ENCODE data around the gene ZNF14.

Gene ZNF14

GRCh38 chr19:19662871-19663255, 70.0 kb downstream of the ZNF14 start:
- H3K27me3 ChIP-seq (ENCODE audit: control insufficient read depth in 1 of 2, insufficient read depth in 1 of 2, low read length in 2 of 2), result no peaks in the 10 kb centered on the region
- no peak overlapping the region for H2BK15ac ChIP-seq (ENCODE audit: low read depth, poor library complexity, severe bottlenecking)
- no peaks in the 10 kb centered on the region for H3K9me3 ChIP-seq (ENCODE audit: control insufficient read depth, low read length)
- no peak for DNase-seq
- peak overlapping the region; percentile 85 to 97 for H3K18ac ChIP-seq (ENCODE audit: low read depth in 1 of 2, low read length in 2 of 2)
- no peak overlapping the region for H2BK12ac ChIP-seq (ENCODE audit: low read length in 2 of 2)
- peaks cover 17% of the 10 kb centered on the region for H3K4me1 ChIP-seq (ENCODE audit: control insufficient read depth, insufficient read depth, low read depth, low read length)
- H2AFZ ChIP-seq (ENCODE audit: low read depth, low read length), result peak overlapping the region; percentile 80
- WGBS, result 9% methylated on average over 17 of the region's 17 CpGs
- peaks cover 28 to 30% of the 10 kb centered on the region in 2 experiments for H3K36me3 ChIP-seq (ENCODE audit: control insufficient read depth in 1 of 2, insufficient read depth in 2 of 2, low read depth in 1 of 2, low read length in 2 of 2)
- H3K27ac ChIP-seq (ENCODE audit: low read length, poor library complexity, severe bottlenecking), result no peak overlapping the region
- H2BK120ac ChIP-seq (ENCODE audit: low read depth, low read length), result no peak overlapping the region
- H4K91ac ChIP-seq (ENCODE audit: low read length), result peak overlapping the region; percentile 88
- peaks cover 10% of the 10 kb centered on the region for H3K79me1 ChIP-seq (replicated peaks; ENCODE audit: low read length, poor library complexity, severe bottlenecking)
- peak overlapping the region; percentile 83 to 95 for H3K4ac ChIP-seq (ENCODE audit: low read depth in 1 of 2, low read length in 2 of 2)
- H3K4me3 ChIP-seq (ENCODE audit: insufficient read depth in 1 of 2, low read depth in 1 of 2, low read length in 2 of 2), result peak overlapping the region; percentile 99
- no peak overlapping the region for H2BK5ac ChIP-seq (ENCODE audit: low read depth, low read length, poor library complexity, severe bottlenecking)
- peak overlapping the region; percentile 96 for H3K9ac ChIP-seq (ENCODE audit: low read length)
- H2AK5ac ChIP-seq (ENCODE audit: low read length, severe bottlenecking), result no peak overlapping the region
- H3K4me2 ChIP-seq (ENCODE audit: low read length, poor library complexity, severe bottlenecking), result peak overlapping the region; percentile 85
- H3K14ac ChIP-seq (ENCODE audit: low read length in 2 of 2), result peak overlapping the region in 1 of 2 experiments; percentile 91
- H4K8ac ChIP-seq (ENCODE audit: low read length), result peak overlapping the region; percentile 96
- H3K23ac ChIP-seq (ENCODE audit: low read length in 2 of 2), result peak overlapping the region in 1 of 2 experiments; percentile 99

DNA sequence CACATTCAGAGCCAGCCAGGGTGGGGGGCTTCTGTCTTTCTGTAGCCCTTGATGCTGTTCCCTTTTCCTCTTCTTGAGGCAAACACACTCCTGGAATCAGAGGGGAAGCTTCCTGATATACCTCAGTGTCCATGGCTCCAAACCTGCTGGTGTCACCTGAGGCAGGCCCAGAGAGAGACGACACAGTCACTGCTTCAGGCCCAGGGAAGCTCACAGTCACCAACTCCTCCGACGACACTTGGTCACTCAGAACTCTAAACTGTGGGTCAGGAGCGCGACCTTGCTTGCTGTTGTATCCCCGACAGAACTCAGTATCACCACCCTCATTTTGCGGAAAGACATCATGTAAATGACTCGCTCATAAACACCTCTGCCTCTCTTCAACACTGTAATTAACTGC, 70.6 kb downstream of the ZNF14 start:
- no peak overlapping the region for H3K23ac ChIP-seq (ENCODE audit: low read length in 2 of 2)
- no peak overlapping the region for H2BK12ac ChIP-seq (ENCODE audit: low read length in 2 of 2)
- H3K4ac ChIP-seq (ENCODE audit: low read depth in 1 of 2, low read length in 2 of 2), result no peak overlapping the region
- no peak overlapping the region for H2BK5ac ChIP-seq (ENCODE audit: low read depth, low read length, poor library complexity, severe bottlenecking)
- WGBS, result 85% methylated on average over 8 of the region's 8 CpGs
- peaks cover 33 to 35% of the 10 kb centered on the region in 2 experiments for H3K36me3 ChIP-seq (ENCODE audit: control insufficient read depth in 1 of 2, insufficient read depth in 2 of 2, low read depth in 1 of 2, low read length in 2 of 2)
- no peak overlapping the region for H4K91ac ChIP-seq (ENCODE audit: low read length)
- H4K8ac ChIP-seq (ENCODE audit: low read length), result no peak overlapping the region
- peak overlapping the region; percentile 85 for H3K4me2 ChIP-seq (ENCODE audit: low read length, poor library complexity, severe bottlenecking)
- peaks cover 17% of the 10 kb centered on the region for H3K4me1 ChIP-seq (ENCODE audit: control insufficient read depth, insufficient read depth, low read depth, low read length)
- peak overlapping the region in 1 of 2 experiments; percentile 99 for H3K4me3 ChIP-seq (ENCODE audit: insufficient read depth in 1 of 2, low read depth in 1 of 2, low read length in 2 of 2)
- H3K9me3 ChIP-seq (ENCODE audit: control insufficient read depth, low read length), result no peaks in the 10 kb centered on the region
- no peak overlapping the region for H2BK15ac ChIP-seq (ENCODE audit: low read depth, poor library complexity, severe bottlenecking)
- no peak overlapping the region for H3K27ac ChIP-seq (ENCODE audit: low read length, poor library complexity, severe bottlenecking)
- no peak overlapping the region for H3K14ac ChIP-seq (ENCODE audit: low read length in 2 of 2)
- H2AK5ac ChIP-seq (ENCODE audit: low read length, severe bottlenecking), result no peak overlapping the region
- H2BK120ac ChIP-seq (ENCODE audit: low read depth, low read length), result no peak overlapping the region
- peaks cover 13% of the 10 kb centered on the region for H3K79me1 ChIP-seq (replicated peaks; ENCODE audit: low read length, poor library complexity, severe bottlenecking)
- H2AFZ ChIP-seq (ENCODE audit: low read depth, low read length), result no peak overlapping the region
- no peaks in the 10 kb centered on the region for H3K27me3 ChIP-seq (ENCODE audit: control insufficient read depth in 1 of 2, insufficient read depth in 1 of 2, low read length in 2 of 2)
- no peak for DNase-seq
- H3K9ac ChIP-seq (ENCODE audit: low read length), result peak overlapping the region; percentile 96
- no peak overlapping the region for H3K18ac ChIP-seq (ENCODE audit: low read depth in 1 of 2, low read length in 2 of 2)

- Histone ChIP-seq H3K4me2 (ENCODE audit: low read length, poor library complexity, severe bottlenecking) (peak overlapping the region; percentile 2), H2BK5ac (ENCODE audit: low read depth, low read length, poor library complexity, severe bottlenecking) (no peak overlapping the region), H3K9me3 (ENCODE audit: control insufficient read depth, low read length) (no peaks in the 10 kb centered on the region), H3K27me3 (ENCODE audit: control insufficient read depth in 1 of 2, insufficient read depth in 1 of 2, low read length in 2 of 2) (no peaks in the 10 kb centered on the region), H3K23ac (ENCODE audit: low read length in 2 of 2) (no peak overlapping the region), H4K91ac (ENCODE audit: low read length) (no peak overlapping the region), H3K4me1 (ENCODE audit: control insufficient read depth, insufficient read depth, low read depth, low read length) (peaks cover 17% of the 10 kb centered on the region), H2BK15ac (ENCODE audit: low read depth, poor library complexity, severe bottlenecking) (no peak overlapping the region), H3K4me3 (ENCODE audit: insufficient read depth in 1 of 2, low read depth in 1 of 2, low read length in 2 of 2) (peak overlapping the region in 1 of 2 experiments; percentile 99), H3K4ac (ENCODE audit: low read depth in 1 of 2, low read length in 2 of 2) (no peak overlapping the region), H2BK120ac (ENCODE audit: low read depth, low read length) (no peak overlapping the region), H4K8ac (ENCODE audit: low read length) (no peak overlapping the region), H3K27ac (ENCODE audit: low read length, poor library complexity, severe bottlenecking) (no peak overlapping the region), H2AFZ (ENCODE audit: low read depth, low read length) (no peak overlapping the region), H3K18ac (ENCODE audit: low read depth in 1 of 2, low read length in 2 of 2) (no peak overlapping the region), H3K36me3 (ENCODE audit: control insufficient read depth in 1 of 2, insufficient read depth in 2 of 2, low read depth in 1 of 2, low read length in 2 of 2) (peaks cover 38 to 41% of the 10 kb centered on the region in 2 experiments), H3K9ac (ENCODE audit: low read length) (peak overlapping the region; percentile 96), H3K79me1 (replicated peaks; ENCODE audit: low read length, poor library complexity, severe bottlenecking) (peaks cover 18% of the 10 kb centered on the region), H2BK12ac (ENCODE audit: low read length in 2 of 2) (no peak overlapping the region), H2AK5ac (ENCODE audit: low read length, severe bottlenecking) (no peak overlapping the region), H3K14ac (ENCODE audit: low read length in 2 of 2) (no peak overlapping the region)
- DNase-seq, result no peak
- WGBS, result 94% methylated on average over 17 of the region's 18 CpGs
These were observed 71.1 kb downstream of the ZNF14 start for GRCh38 chr19:19661675-19662251.

DNA sequence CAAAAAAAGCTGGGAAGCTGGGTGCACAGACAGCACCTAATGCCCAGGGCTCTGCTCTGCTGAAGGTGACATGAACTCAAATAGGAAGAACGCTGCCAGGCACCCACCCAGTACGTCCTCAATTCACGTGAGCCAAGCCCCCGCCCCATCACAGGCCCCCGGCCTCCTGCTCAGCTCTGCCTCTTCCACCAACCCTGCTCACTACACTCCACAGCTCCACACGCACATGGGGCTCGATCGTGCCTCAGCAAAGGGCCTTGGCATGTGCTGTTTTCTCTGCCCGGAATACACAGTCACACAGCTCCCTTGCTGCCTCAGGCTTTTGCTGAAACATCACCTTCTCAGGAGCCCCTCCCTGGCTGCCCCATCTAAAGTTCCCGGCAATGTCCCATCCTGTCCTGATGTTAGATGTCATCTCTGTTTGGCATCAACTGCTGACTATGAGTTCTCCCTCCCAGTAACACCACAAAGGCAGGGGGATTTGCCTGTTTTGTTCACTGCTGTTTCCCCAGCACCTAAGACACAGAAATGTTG, 71.7 kb downstream of the ZNF14 start:
- Histone ChIP-seq H4K91ac (ENCODE audit: low read length) (no peak overlapping the region), H3K36me3 (ENCODE audit: control insufficient read depth in 1 of 2, insufficient read depth in 2 of 2, low read depth in 1 of 2, low read length in 2 of 2) (peaks cover 44 to 46% of the 10 kb centered on the region in 2 experiments), H2AFZ (ENCODE audit: low read depth, low read length) (no peak overlapping the region), H3K14ac (ENCODE audit: low read length in 2 of 2) (no peak overlapping the region), H3K4me1 (ENCODE audit: control insufficient read depth, insufficient read depth, low read depth, low read length) (peaks cover 17% of the 10 kb centered on the region), H3K18ac (ENCODE audit: low read depth in 1 of 2, low read length in 2 of 2) (no peak overlapping the region), H3K9ac (ENCODE audit: low read length) (no peak overlapping the region), H2BK12ac (ENCODE audit: low read length in 2 of 2) (no peak overlapping the region), H2BK5ac (ENCODE audit: low read depth, low read length, poor library complexity, severe bottlenecking) (no peak overlapping the region), H3K79me1 (replicated peaks; ENCODE audit: low read length, poor library complexity, severe bottlenecking) (peaks cover 23% of the 10 kb centered on the region), H2BK15ac (ENCODE audit: low read depth, poor library complexity, severe bottlenecking) (no peak overlapping the region), H4K8ac (ENCODE audit: low read length) (no peak overlapping the region), H3K4ac (ENCODE audit: low read depth in 1 of 2, low read length in 2 of 2) (no peak overlapping the region), H3K9me3 (ENCODE audit: control insufficient read depth, low read length) (no peaks in the 10 kb centered on the region), H3K4me3 (ENCODE audit: insufficient read depth in 1 of 2, low read depth in 1 of 2, low read length in 2 of 2) (peak overlapping the region in 1 of 2 experiments; percentile 99), H3K4me2 (ENCODE audit: low read length, poor library complexity, severe bottlenecking) (no peak overlapping the region), H3K27ac (ENCODE audit: low read length, poor library complexity, severe bottlenecking) (no peak overlapping the region), H2AK5ac (ENCODE audit: low read length, severe bottlenecking) (no peak overlapping the region), H3K27me3 (ENCODE audit: control insufficient read depth in 1 of 2, insufficient read depth in 1 of 2, low read length in 2 of 2) (no peaks in the 10 kb centered on the region), H2BK120ac (ENCODE audit: low read depth, low read length) (no peak overlapping the region), H3K23ac (ENCODE audit: low read length in 2 of 2) (no peak overlapping the region)
- no peak for DNase-seq
- 95% methylated on average over 10 of the region's 10 CpGs for WGBS
